GM19240 (cell line): ENCODE data around the gene MAMDC4.
"Not testable (repeated sequence)": the region's sequence is repeated elsewhere in the genome, so short reads cannot be mapped to it uniquely, and the experiment has no call there.

ENCODE experiments used
- DNase-seq: peaks from one replicate; pipeline ENCODE4 v3.0.0; 2011; ENCODE audit warnings: low spot score; ENCODE audit not compliant: insufficient read length

Gene MAMDC4

DNA sequence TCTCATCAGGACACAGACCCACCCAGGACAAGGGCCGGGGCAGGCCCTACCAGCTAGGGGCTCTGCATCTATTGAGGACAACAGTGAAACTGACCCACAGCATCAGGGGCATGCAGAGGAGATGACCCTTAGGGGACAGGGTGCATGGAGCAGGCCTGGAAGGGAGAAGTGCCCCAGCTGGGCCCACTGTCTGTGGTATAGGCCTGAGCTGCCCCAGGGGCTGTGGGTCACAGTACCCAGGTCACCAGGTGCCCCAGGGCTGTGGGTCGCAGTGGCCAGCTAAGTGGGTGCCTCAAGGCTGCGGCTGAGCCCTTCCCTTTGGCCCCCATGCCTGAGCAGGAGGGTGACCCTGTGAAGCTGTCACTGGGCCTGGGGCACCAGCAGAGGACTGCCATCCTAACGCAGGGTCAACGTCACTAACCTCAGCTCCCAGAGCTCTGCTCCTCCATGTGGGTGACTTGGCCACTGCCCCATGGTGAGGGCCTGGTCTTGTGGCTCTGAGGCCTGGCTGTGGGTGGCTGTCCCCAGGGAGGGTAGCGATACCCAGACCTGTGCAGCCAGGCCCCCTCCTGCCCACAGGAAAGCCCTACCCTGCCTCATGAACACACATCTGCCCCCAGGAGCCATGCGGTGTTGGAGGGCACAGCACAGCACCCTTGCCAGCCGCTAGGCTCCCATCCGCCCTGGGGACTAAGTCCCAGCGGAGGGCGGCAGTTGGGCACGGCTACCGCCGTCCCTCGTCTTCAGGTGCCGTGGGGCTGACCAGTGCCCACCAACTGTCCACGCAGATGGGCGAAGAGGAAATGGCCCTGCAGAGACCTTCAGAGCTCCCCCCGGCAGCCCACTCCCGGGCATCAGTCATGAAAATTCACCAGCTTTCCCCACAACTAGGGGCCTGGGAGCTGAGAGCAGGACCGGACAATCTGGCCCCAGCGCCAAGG is 9.1 kb downstream of the MAMDC4 start:
- no peak for DNase-seq

DNA sequence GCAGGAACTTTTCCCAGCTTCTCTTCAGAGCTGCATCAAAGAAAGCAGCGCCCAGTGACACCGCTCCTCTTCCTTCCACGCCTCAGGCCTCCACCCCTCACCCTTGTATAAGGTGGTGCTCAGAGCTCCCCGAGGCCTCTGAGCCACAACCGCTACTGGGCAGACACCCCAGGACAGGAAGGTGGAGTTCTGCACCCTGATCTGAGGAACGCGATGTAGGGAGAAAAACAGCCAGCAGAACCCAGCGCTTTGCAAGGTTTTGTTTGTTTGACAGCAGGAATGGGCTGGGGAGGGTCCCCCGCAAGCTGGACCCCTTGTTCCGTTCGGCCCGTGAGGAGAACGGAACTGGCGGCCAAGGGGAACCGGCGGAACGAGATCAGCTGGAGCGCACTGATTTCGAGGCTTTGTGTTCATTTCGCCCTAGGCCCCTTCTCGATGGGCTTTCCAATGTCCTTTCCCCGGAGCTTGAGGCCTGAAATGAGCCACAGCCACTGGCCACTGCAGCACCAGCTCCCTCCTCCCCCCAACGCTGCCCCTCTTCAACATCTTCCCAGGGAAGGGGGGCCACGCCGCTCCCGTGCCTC is 9.8 kb downstream of the MAMDC4 start:
- no peak for DNase-seq

DNA sequence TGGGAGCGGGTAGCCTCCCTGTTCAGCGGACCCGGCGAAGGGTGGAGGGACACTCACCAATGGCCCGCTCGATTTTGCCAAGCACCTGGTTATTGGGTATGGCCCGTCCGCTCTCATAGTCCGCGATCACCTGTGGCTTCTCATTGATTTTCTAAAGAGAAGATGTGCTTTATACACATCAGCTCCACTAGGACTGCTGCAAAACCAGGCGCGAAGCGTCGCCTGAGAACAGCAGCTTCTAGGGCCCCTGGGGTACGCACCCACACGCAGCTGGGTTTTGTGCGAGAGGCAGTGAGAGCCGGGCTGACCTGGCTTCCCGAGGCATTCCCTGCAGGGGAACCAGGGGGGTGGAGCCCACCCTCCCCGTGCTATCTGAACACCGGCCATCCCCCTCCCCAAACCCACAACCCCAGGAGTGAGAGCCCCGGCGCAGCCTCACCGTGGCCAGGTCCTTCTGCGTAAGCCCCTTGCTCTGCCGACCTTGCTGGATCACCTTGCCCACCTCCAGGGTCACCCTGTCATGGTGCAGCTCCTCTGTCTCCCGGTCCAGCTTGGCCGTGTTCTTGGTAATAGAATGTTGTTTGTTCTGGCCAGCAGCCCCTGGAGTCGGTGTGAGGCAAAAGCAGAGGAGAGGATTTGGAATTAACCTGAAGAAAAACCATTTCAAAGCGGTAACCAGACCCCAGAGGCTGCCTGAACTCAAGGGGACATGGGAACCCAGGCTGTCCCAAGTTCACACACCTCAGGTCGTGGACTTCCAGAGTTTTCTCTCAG is 10.9 kb downstream of the MAMDC4 start:
- DNase-seq = no peak

GRCh38 chr9:136863623-136864273 is 11.6 kb downstream of the MAMDC4 start:
- no peak for DNase-seq

- no peak for DNase-seq
Observed at GRCh38 chr9:136865041-136865767, 13.1 kb downstream of the MAMDC4 start.

- no peak for DNase-seq
Observed at GRCh38 chr9:136865768-136866103, 13.6 kb downstream of the MAMDC4 start.

DNA sequence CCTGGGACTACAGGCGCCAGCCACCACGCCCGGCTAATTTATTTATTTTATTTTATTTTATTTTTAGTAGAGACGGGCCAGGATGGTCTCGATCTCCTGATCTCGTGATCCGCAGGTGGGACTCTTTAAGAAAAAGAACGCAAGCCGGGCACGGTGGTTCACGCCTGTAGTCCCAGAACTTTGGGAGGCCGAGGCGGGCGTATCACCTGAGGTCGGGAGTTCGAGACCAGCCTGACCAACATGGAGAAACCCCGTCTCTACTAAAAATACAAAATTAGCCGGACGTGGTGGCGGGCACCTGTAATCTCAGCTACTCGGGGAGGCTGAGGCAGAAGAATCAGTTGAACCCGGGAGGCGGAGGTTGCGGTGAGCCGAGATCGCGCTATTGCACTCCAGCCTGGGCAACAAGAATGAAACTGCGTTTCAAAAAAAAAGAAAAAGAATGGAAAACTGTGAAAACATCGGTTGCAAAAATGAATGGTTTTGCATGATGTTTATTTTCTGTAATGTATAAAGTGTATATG is 14.8 kb downstream of the MAMDC4 start:
- DNase-seq = not testable (repeated sequence)

DNA sequence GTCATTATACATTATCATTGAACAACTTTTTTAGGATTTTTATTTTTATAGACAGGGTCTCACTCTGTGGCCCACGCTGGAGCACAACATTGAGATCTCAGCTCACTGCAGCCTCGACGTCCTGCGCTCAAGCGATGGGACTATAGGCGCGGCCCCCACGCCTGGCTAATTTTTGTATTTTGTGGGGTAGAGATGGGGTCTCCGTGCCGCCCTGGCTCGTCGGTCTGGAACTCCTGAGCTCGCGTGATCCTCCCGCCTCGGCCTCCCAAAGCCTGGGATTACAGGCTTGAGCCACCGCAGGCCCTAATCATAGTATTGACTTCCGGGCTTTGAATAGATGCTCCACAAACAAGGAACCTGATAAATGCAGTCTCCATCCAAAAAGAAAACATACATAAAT is 15.3 kb downstream of the MAMDC4 start:
- DNase-seq = no peak

DNA sequence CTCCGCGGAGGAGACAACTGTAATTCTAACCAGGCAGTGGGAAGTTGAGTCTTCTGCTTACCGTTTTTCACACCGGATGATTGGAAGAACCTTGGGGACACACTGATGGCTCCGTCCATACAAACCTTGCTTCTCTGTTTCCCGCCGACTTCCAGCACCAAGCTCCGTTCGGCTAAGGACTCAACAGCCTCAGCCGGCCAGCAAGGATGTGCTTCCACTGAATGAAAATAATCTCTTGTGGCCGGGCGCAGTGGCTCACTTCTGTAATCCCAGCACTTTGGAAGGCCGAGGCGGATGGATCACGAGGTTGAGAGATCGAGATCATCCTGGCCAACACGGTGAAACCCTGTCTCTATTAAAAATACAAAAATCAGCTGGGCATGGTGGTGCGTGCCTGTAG is 15.8 kb downstream of the MAMDC4 start:
- DNase-seq = no peak

- no peak for DNase-seq
Observed at GRCh38 chr9:136868644-136869043, 16.5 kb downstream of the MAMDC4 start.

DNA sequence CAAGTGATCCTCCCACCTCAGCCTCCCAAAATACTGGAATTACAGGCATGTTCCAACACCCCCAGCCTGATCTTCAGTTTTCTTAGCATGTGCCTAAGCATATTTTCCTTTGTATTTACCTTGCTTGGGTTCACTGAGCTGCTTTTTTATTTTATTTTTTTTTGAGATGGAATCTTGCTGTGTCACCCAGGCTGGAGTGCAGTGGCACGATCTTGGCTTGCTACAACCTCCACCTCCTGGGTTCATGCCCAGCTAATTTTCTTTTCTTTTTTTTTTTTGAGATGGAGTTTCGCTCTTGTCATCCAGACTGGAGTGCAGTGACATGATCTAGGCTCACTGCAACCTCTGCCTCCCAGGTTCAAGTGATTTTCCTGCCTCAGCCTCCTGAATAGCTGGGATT is 17.5 kb downstream of the MAMDC4 start:
- not testable (repeated sequence) for DNase-seq

- no peak for DNase-seq
Observed at GRCh38 chr9:136875155-136875554, 23.0 kb downstream of the MAMDC4 start.

DNA sequence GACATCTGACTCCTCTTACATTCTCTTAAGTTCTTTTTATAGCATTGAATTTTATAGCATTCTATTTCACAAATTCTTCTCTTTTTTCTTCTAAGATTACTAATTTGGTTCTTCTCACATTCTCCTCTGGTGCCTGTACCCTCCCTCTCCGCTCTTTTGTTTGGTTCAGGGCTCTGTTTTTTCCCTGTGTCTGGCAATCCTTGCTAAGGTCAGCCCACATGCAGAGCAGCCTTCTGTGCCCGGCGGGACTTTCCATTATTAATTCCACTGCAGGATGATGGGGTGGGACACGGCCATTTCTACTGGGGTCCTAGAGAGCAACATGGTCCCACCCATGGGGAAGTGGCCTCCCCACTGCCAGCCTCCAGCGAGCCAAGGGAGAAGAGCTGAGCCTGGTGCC is 24.3 kb downstream of the MAMDC4 start:
- no peak for DNase-seq

- no peak for DNase-seq
Observed at GRCh38 chr9:136880651-136881050, 28.5 kb downstream of the MAMDC4 start.

DNA sequence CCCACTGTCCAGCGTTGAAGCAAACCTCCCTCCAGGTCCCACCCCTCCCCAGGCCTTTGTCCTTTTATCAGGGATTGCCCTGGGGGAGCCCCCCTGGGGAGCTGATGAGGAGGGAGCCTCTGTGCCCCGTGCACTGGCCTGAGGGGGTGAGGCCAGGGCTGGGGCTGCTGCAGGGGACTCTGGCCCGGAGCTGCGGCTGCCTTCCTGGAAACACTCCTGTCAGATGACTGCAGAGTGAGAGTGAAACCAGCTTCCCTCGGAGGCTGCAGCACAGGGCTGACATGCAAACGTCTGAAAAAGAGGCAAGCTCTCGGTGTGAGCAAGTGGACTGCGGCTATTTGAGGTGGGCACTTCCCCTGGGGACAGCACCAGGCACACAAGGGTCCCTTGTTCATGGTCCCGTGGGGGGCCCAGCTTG is 29.6 kb downstream of the MAMDC4 start:
- peak; percentile 83 for DNase-seq

- peak; percentile 83 for DNase-seq
Observed at GRCh38 chr9:136882109-136882946, 30.2 kb downstream of the MAMDC4 start.

- not testable (repeated sequence) for DNase-seq
Observed at GRCh38 chr9:136882947-136883283, 30.8 kb downstream of the MAMDC4 start.

- not testable (repeated sequence) for DNase-seq
Observed at GRCh38 chr9:136883670-136884069, 31.5 kb downstream of the MAMDC4 start.

DNA sequence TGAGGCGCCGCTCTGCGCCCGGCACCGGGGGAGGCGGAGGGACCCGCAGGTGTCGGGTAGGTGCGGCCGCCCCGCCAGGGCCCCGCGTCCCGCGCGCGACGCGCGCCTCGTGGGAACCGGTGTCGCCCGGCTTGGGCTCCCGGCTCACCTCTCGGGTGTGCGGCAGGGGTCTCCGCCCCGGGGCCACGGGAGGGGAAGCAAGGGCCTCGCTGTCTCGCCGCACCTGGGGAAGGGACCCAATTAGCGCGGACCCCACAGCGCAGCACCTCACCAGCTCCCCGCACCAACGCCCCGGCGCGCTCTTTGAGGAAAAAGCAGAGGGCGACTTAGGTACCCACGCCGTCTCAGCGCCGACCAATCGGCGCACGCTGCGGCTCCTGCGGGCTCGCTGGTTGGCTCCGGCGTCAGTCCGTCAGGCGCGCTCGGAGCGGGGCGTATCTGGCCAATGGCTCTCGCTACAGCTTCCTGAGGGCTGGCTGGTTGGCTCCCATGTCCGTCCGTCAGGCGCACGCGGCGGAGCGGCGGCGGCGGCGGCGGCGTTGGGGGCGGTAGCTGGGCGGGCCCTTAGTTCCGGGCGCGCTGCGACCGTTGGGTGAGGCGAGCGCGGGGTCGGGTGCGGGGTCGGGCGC is 33.9 kb downstream of the MAMDC4 start, which contains the start of gene TRAF2:
Gene TRAF2, plus strand, starts transcription at position 567 of the 629 bp plus-strand sequence. CDS start 12,225 bp downstream, outside the sequence.
- DNase-seq = peak; percentile 100
